HG03565 (cell line): ENCODE results near the gene ZNF331.

Source experiments
- ATAC-seq: cut with Tn5 transposase; IDR thresholded peaks from one replicate; pipeline ENCODE4 v1.9.1; 2021; ENCODE audit warnings: mild to moderate bottlenecking, moderate library complexity; ENCODE audit not compliant: unreplicated experiment

ZNF331 gene

GRCh38 chr19:53520547-53521372 lies 17.2 kb upstream of the ZNF331 start:
- peak; percentile 97 for ATAC-seq

- no peak for ATAC-seq
These were observed 16.4 kb upstream of the ZNF331 start for GRCh38 chr19:53521373-53522202.

GRCh38 chr19:53525922-53526321 lies 12.0 kb upstream of the ZNF331 start:
- no peak for ATAC-seq

- ATAC-seq: no peak
These were observed 7.3 kb upstream of the ZNF331 start for GRCh38 chr19:53530622-53531021.

GRCh38 chr19:53531457-53531856 lies 6.5 kb upstream of the ZNF331 start:
- ATAC-seq: no peak

- no peak for ATAC-seq
These were observed 5.6 kb upstream of the ZNF331 start for GRCh38 chr19:53532362-53532761.

GRCh38 chr19:53536225-53536548 lies 1.8 kb upstream of the ZNF331 start:
- ATAC-seq: no peak

GRCh38 chr19:53537121-53537520 lies 824 bp upstream of the ZNF331 start:
- ATAC-seq: no peak

- no peak for ATAC-seq
These were observed 599 bp downstream of the ZNF331 start for GRCh38 chr19:53538378-53539109.

GRCh38 chr19:53540091-53540490 lies 2.1 kb downstream of the ZNF331 start:
- no peak for ATAC-seq

GRCh38 chr19:53541971-53542370 lies 4.0 kb downstream of the ZNF331 start:
- ATAC-seq: no peak

- ATAC-seq: no peak
These were observed 7.5 kb downstream of the ZNF331 start for GRCh38 chr19:53545271-53546065.

GRCh38 chr19:53546758-53547513 lies 9.0 kb downstream of the ZNF331 start:
- no peak for ATAC-seq

- no peak for ATAC-seq
These were observed 11.4 kb downstream of the ZNF331 start for GRCh38 chr19:53549340-53549739.

GRCh38 chr19:53552001-53552721 lies 14.2 kb downstream of the ZNF331 start:
- no peak for ATAC-seq

GRCh38 chr19:53553156-53553555 lies 15.2 kb downstream of the ZNF331 start:
- ATAC-seq: no peak

GRCh38 chr19:53553865-53554791 lies 16.2 kb downstream of the ZNF331 start:
- ATAC-seq: peak; percentile 51

- no peak for ATAC-seq
These were observed 16.9 kb downstream of the ZNF331 start for GRCh38 chr19:53554804-53555203.
